Ishikawa (cell line): Measurements from ENCODE around the gene SMPDL3B.

Experiments used
- CREB1 ChIP-seq: IDR thresholded peaks from 2 replicates; pipeline ENCODE4 v1.6.1; 2012; ENCODE audit warnings: low read depth
- EGR1 ChIP-seq: IDR thresholded peaks from 2 replicates; pipeline ENCODE4 v1.6.1; 2012
- EP300 ChIP-seq: IDR thresholded peaks from 2 replicates; pipeline ENCODE4 v1.6.1; 2012; ENCODE audit warnings: borderline replicate concordance
- FOXM1 ChIP-seq: IDR thresholded peaks from 2 replicates; pipeline ENCODE4 v1.6.1; 2012; ENCODE audit warnings: low read depth, borderline replicate concordance
- NFIC ChIP-seq: IDR thresholded peaks from 2 replicates; pipeline ENCODE4 v1.6.1; 2012
- RAD21 ChIP-seq: IDR thresholded peaks from 2 replicates; pipeline ENCODE4 v1.6.1; 2012; ENCODE audit warnings: low read depth
- TAF1 ChIP-seq: IDR thresholded peaks from 2 replicates; pipeline ENCODE4 v1.6.1; 2012; ENCODE audit warnings: low read depth, mild to moderate bottlenecking
- TCF12 ChIP-seq: IDR thresholded peaks from 2 replicates; pipeline ENCODE4 v1.6.1; 2012; ENCODE audit warnings: low read depth
- TEAD4 ChIP-seq: IDR thresholded peaks from 2 replicates; pipeline ENCODE4 v1.6.1; 2012
- TF ChIP-seq, protein P1 (sequence below): IDR thresholded peaks from 2 replicates; pipeline ENCODE4 v1.6.1; 2012; ENCODE audit warnings: low read depth, mild to moderate bottlenecking
- TF ChIP-seq, protein P2 (sequence below): IDR thresholded peaks from 2 replicates; pipeline ENCODE4 v1.6.1; 2012

DNA sequence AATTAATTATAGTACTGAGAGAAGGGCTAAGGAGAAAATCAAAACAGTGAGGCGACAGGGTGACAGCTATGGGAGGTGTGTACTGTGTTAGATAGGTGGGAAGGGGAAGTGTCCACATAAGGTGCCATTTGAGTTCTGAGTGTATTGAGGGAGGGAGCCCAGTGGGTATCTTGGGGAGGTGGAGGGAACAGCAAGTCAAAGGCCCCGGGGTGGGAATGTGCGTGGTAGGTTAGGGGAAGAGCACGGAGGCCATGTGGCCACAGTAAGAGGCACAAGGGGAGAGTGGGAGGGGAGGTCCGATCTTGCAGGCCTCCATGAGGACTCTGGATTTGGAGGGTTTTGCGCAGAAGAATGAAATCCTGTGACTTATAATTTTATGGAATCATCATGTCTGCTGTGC is 22.0 kb downstream of the SMPDL3B start:
- TF ChIP-seq CREB1, result no peak
- no peak for TF ChIP-seq TAF1
- TF ChIP-seq EP300, result no peak
- TF ChIP-seq, protein P1, sequence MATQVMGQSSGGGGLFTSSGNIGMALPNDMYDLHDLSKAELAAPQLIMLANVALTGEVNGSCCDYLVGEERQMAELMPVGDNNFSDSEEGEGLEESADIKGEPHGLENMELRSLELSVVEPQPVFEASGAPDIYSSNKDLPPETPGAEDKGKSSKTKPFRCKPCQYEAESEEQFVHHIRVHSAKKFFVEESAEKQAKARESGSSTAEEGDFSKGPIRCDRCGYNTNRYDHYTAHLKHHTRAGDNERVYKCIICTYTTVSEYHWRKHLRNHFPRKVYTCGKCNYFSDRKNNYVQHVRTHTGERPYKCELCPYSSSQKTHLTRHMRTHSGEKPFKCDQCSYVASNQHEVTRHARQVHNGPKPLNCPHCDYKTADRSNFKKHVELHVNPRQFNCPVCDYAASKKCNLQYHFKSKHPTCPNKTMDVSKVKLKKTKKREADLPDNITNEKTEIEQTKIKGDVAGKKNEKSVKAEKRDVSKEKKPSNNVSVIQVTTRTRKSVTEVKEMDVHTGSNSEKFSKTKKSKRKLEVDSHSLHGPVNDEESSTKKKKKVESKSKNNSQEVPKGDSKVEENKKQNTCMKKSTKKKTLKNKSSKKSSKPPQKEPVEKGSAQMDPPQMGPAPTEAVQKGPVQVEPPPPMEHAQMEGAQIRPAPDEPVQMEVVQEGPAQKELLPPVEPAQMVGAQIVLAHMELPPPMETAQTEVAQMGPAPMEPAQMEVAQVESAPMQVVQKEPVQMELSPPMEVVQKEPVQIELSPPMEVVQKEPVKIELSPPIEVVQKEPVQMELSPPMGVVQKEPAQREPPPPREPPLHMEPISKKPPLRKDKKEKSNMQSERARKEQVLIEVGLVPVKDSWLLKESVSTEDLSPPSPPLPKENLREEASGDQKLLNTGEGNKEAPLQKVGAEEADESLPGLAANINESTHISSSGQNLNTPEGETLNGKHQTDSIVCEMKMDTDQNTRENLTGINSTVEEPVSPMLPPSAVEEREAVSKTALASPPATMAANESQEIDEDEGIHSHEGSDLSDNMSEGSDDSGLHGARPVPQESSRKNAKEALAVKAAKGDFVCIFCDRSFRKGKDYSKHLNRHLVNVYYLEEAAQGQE, result no peak
- TF ChIP-seq RAD21, result no peak
- TF ChIP-seq FOXM1, result no peak
- TF ChIP-seq, protein P2, sequence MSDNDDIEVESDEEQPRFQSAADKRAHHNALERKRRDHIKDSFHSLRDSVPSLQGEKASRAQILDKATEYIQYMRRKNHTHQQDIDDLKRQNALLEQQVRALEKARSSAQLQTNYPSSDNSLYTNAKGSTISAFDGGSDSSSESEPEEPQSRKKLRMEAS, result no peak
- no peak for TF ChIP-seq TEAD4
- no peak for TF ChIP-seq NFIC
- TF ChIP-seq TCF12, result no peak
- no peak for TF ChIP-seq EGR1
